IMR-90 (cell line): Measurements from ENCODE around the gene MAP2K6. TPM values are rescaled to one million over a fixed set of nuclear protein-coding genes. Genes with fewer than 3 reads are reported as not detected.

Experiments used
- ATAC-seq: fragments of 200-7000 bp; cut with Tn5 transposase; 2 replicates; pipeline ENCODE4 v1.9.1; 2020; ENCODE audit warnings: low read depth, mild to moderate bottlenecking, moderate library complexity
- BruUV-seq: library from RNA; stranded (reverse); fragments of 400-500 nt; replicated peaks from 2 replicates; lab custom pipeline; 2021; lab: Mats Ljungman, UMichigan
- CTCF ChIA-PET: fragments of 300-600 bp; formaldehyde crosslinking; extraction: SDS; loops from one replicate; lab custom pipeline; 2021; ENCODE audit warnings: antibody characterized with exemption; lab: Yijun Ruan, JAX
- POLR2A ChIA-PET: fragments of 300-600 bp; sonication (Branson Sonifier 250); formaldehyde crosslinking; loops from one replicate; lab custom pipeline; 2022; ENCODE audit warnings: antibody characterized with exemption; ENCODE audit not compliant: unreplicated experiment; lab: Charles Lee
- DNase-seq: peaks from one replicate; pipeline ENCODE4 v3.0.0; 2013
- H2AFZ ChIP-seq: replicated peaks from 2 replicates; pipeline ENCODE3; 2013; ENCODE audit warnings: low read length, mild to moderate bottlenecking; ENCODE audit not compliant: poor library complexity
- H2AK5ac ChIP-seq: 2 replicates; pipeline ENCODE4 v1.6.1; 2013; ENCODE audit warnings: low read depth, low read length, inconsistent platforms
- H2AK9ac ChIP-seq: replicated peaks from 2 replicates; pipeline ENCODE3; 2013; ENCODE audit warnings: mild to moderate bottlenecking, low read depth, low read length, moderate library complexity; ENCODE audit not compliant: poor library complexity
- H2BK120ac ChIP-seq: 2 replicates; pipeline ENCODE4 v1.6.1; 2013; ENCODE audit warnings: low read depth, low read length, inconsistent platforms
- H2BK15ac ChIP-seq: 3 replicates; pipeline ENCODE4 v1.6.1; 2013; ENCODE audit warnings: low read depth, low read length, inconsistent platforms
- H2BK20ac ChIP-seq: 2 replicates; pipeline ENCODE4 v1.6.1; 2013; ENCODE audit warnings: low read depth, mild to moderate bottlenecking, inconsistent platforms, low read length, moderate library complexity
- H2BK5ac ChIP-seq: 2 replicates; pipeline ENCODE4 v1.6.1; 2013; ENCODE audit warnings: mild to moderate bottlenecking, low read depth, low read length, inconsistent platforms; ENCODE audit not compliant: poor library complexity, severe bottlenecking
- H3K14ac ChIP-seq: replicated peaks from 2 replicates; pipeline ENCODE4 v1.6.1; 2013; ENCODE audit warnings: low read depth, low read length, inconsistent platforms
- H3K18ac ChIP-seq: 2 replicates; pipeline ENCODE4 v1.6.1; 2013; ENCODE audit warnings: low read depth, low read length, control low read depth
- H3K23ac ChIP-seq: 2 replicates; pipeline ENCODE4 v1.6.1; 2013; ENCODE audit warnings: low read depth, low read length, inconsistent platforms
- H3K27ac ChIP-seq: 2 replicates; pipeline ENCODE4 v1.5.1; 2013; ENCODE audit warnings: mild to moderate bottlenecking, control low read depth, low read length; ENCODE audit not compliant: insufficient read depth
- H3K27me3 ChIP-seq: 2 replicates; pipeline ENCODE4 v1.6.1; 2013; ENCODE audit warnings: low read length; ENCODE audit not compliant: control insufficient read depth, insufficient read depth
- H3K36me3 ChIP-seq: 2 replicates; pipeline ENCODE4 v1.6.1; 2013; ENCODE audit warnings: low read length, mixed read lengths; ENCODE audit not compliant: control insufficient read depth, insufficient read depth
- H3K4ac ChIP-seq: 2 replicates; pipeline ENCODE4 v1.6.1; 2013; ENCODE audit warnings: low read depth, low read length, inconsistent platforms
- H3K4me1 ChIP-seq: 2 replicates; pipeline ENCODE4 v1.6.1; 2013; ENCODE audit warnings: low read length, mixed read lengths; ENCODE audit not compliant: control insufficient read depth, insufficient read depth
- H3K4me2 ChIP-seq: 2 replicates; pipeline ENCODE4 v1.6.1; 2013; ENCODE audit warnings: low read depth, mild to moderate bottlenecking, control low read depth, low read length, moderate library complexity
- H3K4me3 ChIP-seq: 2 replicates; pipeline ENCODE4 v1.5.1; 2013; ENCODE audit warnings: low read depth, mild to moderate bottlenecking, control low read depth, low read length, moderate library complexity; ENCODE audit not compliant: insufficient read depth
- H3K56ac ChIP-seq: 2 replicates; pipeline ENCODE4 v1.6.1; 2013; ENCODE audit warnings: low read length, inconsistent platforms; ENCODE audit not compliant: insufficient read depth; ENCODE audit errors: extremely low read depth
- H3K79me1 ChIP-seq, 2 experiments: 2 replicates each; pipeline ENCODE4 v1.6.1; 2013; ENCODE audit warnings: low read length in 2 of 2, inconsistent platforms in 1 of 2, low read depth in 1 of 2
- H3K9ac ChIP-seq: 2 replicates; pipeline ENCODE4 v1.6.1; 2013; ENCODE audit warnings: low read depth, low read length, control low read depth
- H3K9me1 ChIP-seq: 2 replicates; pipeline ENCODE4 v1.6.1; 2013; ENCODE audit warnings: low read length, inconsistent platforms; ENCODE audit not compliant: insufficient read depth
- H3K9me3 ChIP-seq: 2 replicates; pipeline ENCODE4 v1.6.1; 2013; ENCODE audit warnings: low read length; ENCODE audit not compliant: control insufficient read depth, insufficient read depth
- H4K20me1 ChIP-seq: 2 replicates; pipeline ENCODE4 v1.6.1; 2013; ENCODE audit warnings: low read length, inconsistent platforms; ENCODE audit not compliant: insufficient read depth
- H4K5ac ChIP-seq: 2 replicates; pipeline ENCODE4 v1.6.1; 2013; ENCODE audit warnings: mild to moderate bottlenecking, low read depth, low read length, control low read depth
- H4K8ac ChIP-seq, 2 experiments: 2 replicates each; pipeline ENCODE4 v1.6.1; 2013; ENCODE audit warnings: low read depth in 2 of 2, low read length in 2 of 2, control low read depth in 1 of 2, inconsistent platforms in 1 of 2
- H4K91ac ChIP-seq: 2 replicates; pipeline ENCODE4 v1.6.1; 2013; ENCODE audit warnings: low read depth, low read length, inconsistent platforms; ENCODE audit not compliant: insufficient read depth
- BHLHE40 ChIP-seq: fragments of 150-350 bp; IDR thresholded peaks from 2 replicates; pipeline ENCODE4 v1.6.1; 2016; ENCODE audit warnings: mild to moderate bottlenecking, low read depth, low read length
- CEBPB ChIP-seq: IDR thresholded peaks from 2 replicates; pipeline ENCODE4 v1.6.1; 2012; ENCODE audit warnings: low read depth, low read length, improper control_type of control experiment
- CHD1 ChIP-seq: IDR thresholded peaks from 2 replicates; pipeline ENCODE4 v1.6.1; 2012; ENCODE audit warnings: low read depth, low read length, improper control_type of control experiment
- FOS ChIP-seq: fragments of 150-350 bp; IDR thresholded peaks from 2 replicates; pipeline ENCODE4 v1.6.1; 2016; ENCODE audit warnings: low read depth, low read length
- MAFK ChIP-seq: IDR thresholded peaks from 2 replicates; pipeline ENCODE4 v1.6.1; 2012; ENCODE audit warnings: low read depth, low read length, improper control_type of control experiment
- MAZ ChIP-seq: IDR thresholded peaks from 2 replicates; pipeline ENCODE4 v1.6.1; 2012; ENCODE audit warnings: low read depth, mild to moderate bottlenecking, low read length, improper control_type of control experiment, moderate library complexity, borderline replicate concordance
- MXI1 ChIP-seq: IDR thresholded peaks from 2 replicates; pipeline ENCODE4 v1.6.1; 2012; ENCODE audit warnings: low read depth, mild to moderate bottlenecking, low read length, moderate library complexity, borderline replicate concordance
- NFE2L2 ChIP-seq: fragments of 150-350 bp; IDR thresholded peaks from 2 replicates; pipeline ENCODE4 v1.6.1; 2016; ENCODE audit warnings: low read depth, mild to moderate bottlenecking, low read length
- POLR2A ChIP-seq: IDR thresholded peaks from 2 replicates; pipeline ENCODE4 v1.6.1; 2012; ENCODE audit warnings: mild to moderate bottlenecking, low read depth, low read length
- RAD21 ChIP-seq: IDR thresholded peaks from 2 replicates; pipeline ENCODE4 v1.6.1; 2012; ENCODE audit warnings: low read length, improper control_type of control experiment
- RCOR1 ChIP-seq: IDR thresholded peaks from 2 replicates; pipeline ENCODE4 v1.6.1; 2012; ENCODE audit warnings: mild to moderate bottlenecking, low read length, improper control_type of control experiment; ENCODE audit not compliant: insufficient replicate concordance
- RFX5 ChIP-seq: IDR thresholded peaks from 2 replicates; pipeline ENCODE4 v1.8.0; 2012; ENCODE audit warnings: low read depth, mild to moderate bottlenecking, low read length, moderate library complexity
- SMC3 ChIP-seq: fragments of 150-350 bp; IDR thresholded peaks from 2 replicates; pipeline ENCODE4 v1.6.1; 2016; ENCODE audit warnings: low read depth, mild to moderate bottlenecking, antibody characterized with exemption, low read length, moderate library complexity
- USF2 ChIP-seq: fragments of 150-350 bp; IDR thresholded peaks from 2 replicates; pipeline ENCODE4 v1.6.1; 2017; ENCODE audit warnings: mild to moderate bottlenecking, antibody characterized with exemption, low read length, low read depth
- WGBS, 2 experiments: methylation state at CpG; one replicate each; pipeline versions ENCODE4 v1.1.5 to v1.1.7; 2013; ENCODE audit warnings: missing lambda C conversion rate in 2 of 2; ENCODE audit not compliant: insufficient read length in 1 of 2; ENCODE audit errors: extremely low coverage in 2 of 2; 5-methylcytosine and 5-hydroxymethylcytosine counted together
- dilution Hi-C: fragments of 300-500 bp; cut with HindIII; formaldehyde crosslinking; loops from one replicate; pipeline ENCODE4 v1.14.3; 2018; ENCODE audit warnings: low sequenced_read_pairs; ENCODE audit not compliant: unreplicated experiment
- in situ Hi-C: fragments of 300-500 bp; cut with MboI; formaldehyde crosslinking; loops from 3 replicates; pipeline ENCODE4 v1.14.3; 2019; ENCODE audit warnings: low sequenced_read_pairs, inconsistent platforms, mixed read lengths
- intact Hi-C: fragments of 100-400 bp; cut with micrococcal nuclease; formaldehyde crosslinking; loops from 2 replicates; pipeline ENCODE4 v1.10.0; 2022
- polyA plus RNA-seq, 3 experiments: library from polyadenylated mRNA; depleted of rRNA; stranded (reverse); fragments of >200 nt; gene quantifications; 2 replicates each; pipeline ENCODE4 v1.2.3, GENCODE V29; 2012; ENCODE audit warnings: low replicate concordance in 1 of 3
- total RNA-seq: library from RNA; depleted of rRNA; stranded (reverse); fragments of >200 nt; gene quantifications from 2 replicates; pipeline ENCODE4 v1.2.3, GENCODE V29; 2012
- TF ChIP-seq, protein P1 (sequence below): fragments of 150-350 bp; IDR thresholded peaks from 2 replicates; pipeline ENCODE4 v1.6.1; 2016; ENCODE audit warnings: low read depth, mild to moderate bottlenecking, low read length, moderate library complexity, borderline replicate concordance
- TF ChIP-seq, protein P2 (sequence below): conservative IDR thresholded peaks from 2 replicates; pipeline ENCODE4 v1.5.1; 2012; ENCODE audit warnings: mild to moderate bottlenecking, low read depth, low read length, improper control_type of control experiment

MAP2K6 gene
- total and polyA plus RNA-seq, 2 of the 4 experiments (the other 2 are of a cell fraction) = 2.4 to 5.7 TPM

- H3K36me3 ChIP-seq = no peaks in the 10 kb centered on the region
- no peak overlapping the region for H4K91ac ChIP-seq
- H3K9ac ChIP-seq = no peak overlapping the region
- intact Hi-C loops = no loop called here
- H4K20me1 ChIP-seq = no peaks in the 10 kb centered on the region
- H3K18ac ChIP-seq = no peak overlapping the region
- no peak overlapping the region for H3K27ac ChIP-seq
- H3K14ac ChIP-seq = no peak overlapping the region
- dilution Hi-C loops = no loop called here
- no peak overlapping the region for H3K4ac ChIP-seq
- TF ChIP-seq RAD21 (no peak), MAZ (no peak), RCOR1 (no peak), CEBPB (no peak), FOS (no peak), SMC3 (no peak), MAFK (no peak), MXI1 (no peak), CHD1 (no peak), RFX5 (no peak), NFE2L2 (no peak), POLR2A (no peak), BHLHE40 (no peak), USF2 (no peak)
- TF ChIP-seq, protein P1, sequence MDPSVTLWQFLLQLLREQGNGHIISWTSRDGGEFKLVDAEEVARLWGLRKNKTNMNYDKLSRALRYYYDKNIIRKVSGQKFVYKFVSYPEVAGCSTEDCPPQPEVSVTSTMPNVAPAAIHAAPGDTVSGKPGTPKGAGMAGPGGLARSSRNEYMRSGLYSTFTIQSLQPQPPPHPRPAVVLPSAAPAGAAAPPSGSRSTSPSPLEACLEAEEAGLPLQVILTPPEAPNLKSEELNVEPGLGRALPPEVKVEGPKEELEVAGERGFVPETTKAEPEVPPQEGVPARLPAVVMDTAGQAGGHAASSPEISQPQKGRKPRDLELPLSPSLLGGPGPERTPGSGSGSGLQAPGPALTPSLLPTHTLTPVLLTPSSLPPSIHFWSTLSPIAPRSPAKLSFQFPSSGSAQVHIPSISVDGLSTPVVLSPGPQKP = no peak
- TF ChIP-seq, protein P2, sequence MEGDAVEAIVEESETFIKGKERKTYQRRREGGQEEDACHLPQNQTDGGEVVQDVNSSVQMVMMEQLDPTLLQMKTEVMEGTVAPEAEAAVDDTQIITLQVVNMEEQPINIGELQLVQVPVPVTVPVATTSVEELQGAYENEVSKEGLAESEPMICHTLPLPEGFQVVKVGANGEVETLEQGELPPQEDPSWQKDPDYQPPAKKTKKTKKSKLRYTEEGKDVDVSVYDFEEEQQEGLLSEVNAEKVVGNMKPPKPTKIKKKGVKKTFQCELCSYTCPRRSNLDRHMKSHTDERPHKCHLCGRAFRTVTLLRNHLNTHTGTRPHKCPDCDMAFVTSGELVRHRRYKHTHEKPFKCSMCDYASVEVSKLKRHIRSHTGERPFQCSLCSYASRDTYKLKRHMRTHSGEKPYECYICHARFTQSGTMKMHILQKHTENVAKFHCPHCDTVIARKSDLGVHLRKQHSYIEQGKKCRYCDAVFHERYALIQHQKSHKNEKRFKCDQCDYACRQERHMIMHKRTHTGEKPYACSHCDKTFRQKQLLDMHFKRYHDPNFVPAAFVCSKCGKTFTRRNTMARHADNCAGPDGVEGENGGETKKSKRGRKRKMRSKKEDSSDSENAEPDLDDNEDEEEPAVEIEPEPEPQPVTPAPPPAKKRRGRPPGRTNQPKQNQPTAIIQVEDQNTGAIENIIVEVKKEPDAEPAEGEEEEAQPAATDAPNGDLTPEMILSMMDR = no peak
- ChIA-PET POLR2A (no interaction called here), CTCF (interaction anchor here (0.6 kb wide), 1 partner anchor 12 kb away, joined by 3 read pairs; no protein-coding TSS in a partner anchor)
- ATAC-seq (no peak), DNase-seq (no peak)
- H4K8ac ChIP-seq = no peak overlapping the region
- no peak overlapping the region for H2BK120ac ChIP-seq
- in situ Hi-C loops = no loop called here
- no peak overlapping the region for H2AK5ac ChIP-seq
- H2BK20ac ChIP-seq = no peak overlapping the region
- no TSS peak for BruUV-seq
- no peak overlapping the region for H2AK9ac ChIP-seq
- no peak overlapping the region for H3K4me3 ChIP-seq
- no peaks in the 10 kb centered on the region for H3K9me1 ChIP-seq
- no peaks in the 10 kb centered on the region for H3K27me3 ChIP-seq
- no peak overlapping the region for H2BK5ac ChIP-seq
- H2AFZ ChIP-seq = no peak overlapping the region
- no peak overlapping the region for H2BK15ac ChIP-seq
- no CpG with 5 or more reads among the region's 5 CpGs for WGBS, 2 experiments
- no peak overlapping the region for H3K4me2 ChIP-seq
- H4K5ac ChIP-seq = no peak overlapping the region
- H3K23ac ChIP-seq = no peak overlapping the region
- no peaks in the 10 kb centered on the region for H3K79me1 ChIP-seq
- H3K4me1 ChIP-seq = no peaks in the 10 kb centered on the region
- no peaks in the 10 kb centered on the region; the same call in 1 of the 2 replicates for H3K9me3 ChIP-seq
- no peak overlapping the region for H3K56ac ChIP-seq
Measured at GRCh38 chr17:69512946-69513345, 98.4 kb downstream of the MAP2K6 start.
